ENCODE measurements around the gene WDR64.
"Not testable (repeated sequence)": the region's sequence is repeated elsewhere in the genome, so short reads cannot be mapped to it uniquely, and the experiment has no call there.

Gene WDR64

GRCh38 chr1:241749041-241749944, 97.2 kb downstream of the WDR64 start:
- no peak for DNase-seq

- no peak for DNase-seq
Measured at GRCh38 chr1:241749945-241750695, 98.0 kb downstream of the WDR64 start.

GRCh38 chr1:241751524-241751923, 99.4 kb downstream of the WDR64 start:
- no peak for DNase-seq

- DNase-seq, result no peak
Measured at GRCh38 chr1:241762713-241763339, 110.7 kb downstream of the WDR64 start.

GRCh38 chr1:241765390-241765789, 113.3 kb downstream of the WDR64 start:
- DNase-seq, result no peak

- no peak for DNase-seq
Measured at GRCh38 chr1:241767737-241768136, 115.7 kb downstream of the WDR64 start.

GRCh38 chr1:241770115-241770514, 118.0 kb downstream of the WDR64 start:
- no peak for DNase-seq

GRCh38 chr1:241771117-241771516, 119.0 kb downstream of the WDR64 start:
- DNase-seq, result no peak

GRCh38 chr1:241772932-241773500, 120.9 kb downstream of the WDR64 start:
- no peak for DNase-seq

- DNase-seq, result no peak
Measured at GRCh38 chr1:241773991-241774390, 121.9 kb downstream of the WDR64 start.

- no peak for DNase-seq
Measured at GRCh38 chr1:241775021-241775420, 122.9 kb downstream of the WDR64 start.

GRCh38 chr1:241776911-241777310, 124.8 kb downstream of the WDR64 start:
- no peak for DNase-seq

GRCh38 chr1:241778117-241778516, 126.0 kb downstream of the WDR64 start:
- DNase-seq, result no peak

- DNase-seq, result no peak
Measured at GRCh38 chr1:241779897-241780296, 127.8 kb downstream of the WDR64 start.

- no peak for DNase-seq
Measured at GRCh38 chr1:241782396-241782795, 130.3 kb downstream of the WDR64 start.

GRCh38 chr1:241787691-241788090, 135.6 kb downstream of the WDR64 start:
- no peak for DNase-seq

GRCh38 chr1:241789061-241789460, 137.0 kb downstream of the WDR64 start:
- DNase-seq, result no peak

- no peak for DNase-seq
Measured at GRCh38 chr1:241799416-241799815, 147.3 kb downstream of the WDR64 start.

GRCh38 chr1:241800640-241801039, 148.6 kb downstream of the WDR64 start:
- DNase-seq, result no peak

- DNase-seq, result no peak
Measured at GRCh38 chr1:241802863-241803262, 150.8 kb downstream of the WDR64 start.

- DNase-seq, result not testable (repeated sequence)
Measured at GRCh38 chr1:241804706-241805105, 152.6 kb downstream of the WDR64 start.

GRCh38 chr1:241808265-241808664, 156.2 kb downstream of the WDR64 start:
- DNase-seq, result no peak

- DNase-seq, result no peak
Measured at GRCh38 chr1:241810769-241811405, 158.8 kb downstream of the WDR64 start.

All from NCI-H524 treated with DMSO at 0.1 percent for 48 hours (cell line).